ENCODE measurements around the gene RPS3.

GRCh38 chr11:75426720-75427086, 27.4 kb downstream of the RPS3 start:
- TF ChIP-seq CTCF (IDR thresholded peaks at IDR 0.05 in 2 of 3, conservative IDR thresholded peaks at IDR 0.05 in 1 of 3; ENCODE audit: borderline replicate concordance in 1 of 3, insufficient read depth in 1 of 3, low read depth in 2 of 3, low read length in 2 of 3) (no peak), POLR2A (IDR thresholded peaks at IDR 0.05; ENCODE audit: borderline replicate concordance, extremely low read depth, insufficient read depth, insufficient read length) (no peak), YY1 (IDR thresholded peaks at IDR 0.05; ENCODE audit: extremely low read depth, insufficient replicate concordance, low read depth, low read length) (no peak), EGR1 (IDR thresholded peaks at IDR 0.05; ENCODE audit: low read depth) (no peak), POLR2AphosphoS5 (IDR thresholded peaks at IDR 0.05; ENCODE audit: low read depth, low read length) (no peak), CEBPB (IDR thresholded peaks at IDR 0.05; ENCODE audit: low read depth) (no peak), EZH2 (IDR thresholded peaks at IDR 0.05) (no peak), REST (IDR thresholded peaks at IDR 0.05; ENCODE audit: low read depth) (no peak), SP1 (IDR thresholded peaks at IDR 0.05; ENCODE audit: low read depth) (no peak)
- TF ChIP-seq, protein P1, sequence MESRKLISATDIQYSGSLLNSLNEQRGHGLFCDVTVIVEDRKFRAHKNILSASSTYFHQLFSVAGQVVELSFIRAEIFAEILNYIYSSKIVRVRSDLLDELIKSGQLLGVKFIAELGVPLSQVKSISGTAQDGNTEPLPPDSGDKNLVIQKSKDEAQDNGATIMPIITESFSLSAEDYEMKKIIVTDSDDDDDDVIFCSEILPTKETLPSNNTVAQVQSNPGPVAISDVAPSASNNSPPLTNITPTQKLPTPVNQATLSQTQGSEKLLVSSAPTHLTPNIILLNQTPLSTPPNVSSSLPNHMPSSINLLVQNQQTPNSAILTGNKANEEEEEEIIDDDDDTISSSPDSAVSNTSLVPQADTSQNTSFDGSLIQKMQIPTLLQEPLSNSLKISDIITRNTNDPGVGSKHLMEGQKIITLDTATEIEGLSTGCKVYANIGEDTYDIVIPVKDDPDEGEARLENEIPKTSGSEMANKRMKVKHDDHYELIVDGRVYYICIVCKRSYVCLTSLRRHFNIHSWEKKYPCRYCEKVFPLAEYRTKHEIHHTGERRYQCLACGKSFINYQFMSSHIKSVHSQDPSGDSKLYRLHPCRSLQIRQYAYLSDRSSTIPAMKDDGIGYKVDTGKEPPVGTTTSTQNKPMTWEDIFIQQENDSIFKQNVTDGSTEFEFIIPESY (IDR thresholded peaks at IDR 0.05; ENCODE audit: extremely low read depth, insufficient replicate concordance, low read length): no peak
